ENCODE measurements around the gene FXYD4. TPM values are rescaled to one million over a fixed set of nuclear protein-coding genes. Genes with fewer than 3 reads are reported as not detected.
A peak's percentile ranks its signal among the peaks of the same experiment; 100 is the strongest.

Gene FXYD4
- total RNA-seq, 1 experiment from 2014 or later: not detected

DNA sequence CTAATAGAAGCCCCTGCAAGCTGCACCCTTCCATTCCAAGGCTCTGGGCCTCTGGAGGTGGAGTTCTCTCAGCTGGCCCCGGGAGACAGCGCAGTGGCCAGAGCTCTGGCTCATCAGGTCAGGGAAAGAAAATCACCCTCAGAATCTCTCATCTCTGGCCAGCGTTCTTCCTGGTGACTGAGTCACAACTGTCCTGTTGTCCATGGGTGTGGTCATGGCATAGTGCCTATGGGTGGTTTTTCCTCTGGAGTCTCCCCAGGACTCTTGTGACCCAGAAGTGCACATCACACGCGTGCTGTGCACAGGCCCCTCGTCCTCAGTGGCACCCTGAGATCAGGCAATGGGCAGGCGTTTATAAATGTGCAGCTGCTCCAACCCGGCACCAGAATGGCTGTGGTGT is 27.4 kb upstream of the FXYD4 start:
- ChIA-PET POLR2A (no interaction called here), CTCF (interaction anchor here (0.9 to 4.2 kb wide), 2 partner anchors 51 to 59 kb away, joined by 3 to 32 read pairs; no protein-coding TSS in a partner anchor)
- DNase-seq (ENCODE audit: unreplicated experiment): peak; percentile 28
- intact Hi-C loops (cut with micrococcal nuclease): no loop called here
- Mint-ChIP-seq H3K4me3 (ENCODE audit: unreplicated experiment) (no peak overlapping the region), H3K27ac (ENCODE audit: low read depth, unreplicated experiment) (peak overlapping the region; percentile 7), H3K36me3 (ENCODE audit: insufficient read depth, unreplicated experiment) (no peaks in the 10 kb centered on the region), H3K4me1 (ENCODE audit: insufficient read depth, unreplicated experiment) (peaks cover 26% of the 10 kb centered on the region), H3K27me3 (ENCODE audit: insufficient read depth, unreplicated experiment) (no peaks in the 10 kb centered on the region), H3K9me3 (ENCODE audit: unreplicated experiment) (no peaks in the 10 kb centered on the region)
- BruUV-seq (replicated peaks): no TSS peak
- no peak for TF ChIP-seq CTCF (IDR thresholded peaks at IDR 0.05; ENCODE audit: unreplicated experiment)

GRCh38 chr10:43347997-43348396 is 23.4 kb upstream of the FXYD4 start:
- intact Hi-C loops (cut with micrococcal nuclease): loop anchor here (1.0 to 2.0 kb wide), 4 partner anchors 55 to 481 kb away; partner anchors contain the start of gene CSGALNACT2
- BruUV-seq (replicated peaks): no TSS peak
- no peak for TF ChIP-seq CTCF (IDR thresholded peaks at IDR 0.05; ENCODE audit: unreplicated experiment)
- no peak for DNase-seq (ENCODE audit: unreplicated experiment)
- ChIA-PET CTCF (interaction anchor here (0.5 to 7.2 kb wide), 29 partner anchors 8 to 480 kb away, joined by 3 to 117 read pairs (median 4); no protein-coding TSS in a partner anchor), POLR2A (interaction anchor here (0.9 to 1.7 kb wide), 3 partner anchors 55 to 56 kb away, joined by 3 to 5 read pairs (median 4); no protein-coding TSS in a partner anchor)
- Mint-ChIP-seq H3K9me3 (ENCODE audit: unreplicated experiment) (no peaks in the 10 kb centered on the region), H3K4me3 (ENCODE audit: unreplicated experiment) (no peak overlapping the region), H3K27ac (ENCODE audit: low read depth, unreplicated experiment) (no peak overlapping the region), H3K36me3 (ENCODE audit: insufficient read depth, unreplicated experiment) (no peaks in the 10 kb centered on the region), H3K27me3 (ENCODE audit: insufficient read depth, unreplicated experiment) (no peaks in the 10 kb centered on the region), H3K4me1 (ENCODE audit: insufficient read depth, unreplicated experiment) (peaks cover 9% of the 10 kb centered on the region)

GRCh38 chr10:43348511-43349312 is 22.7 kb upstream of the FXYD4 start:
- Mint-ChIP-seq H3K9me3 (ENCODE audit: unreplicated experiment) (no peaks in the 10 kb centered on the region), H3K27ac (ENCODE audit: low read depth, unreplicated experiment) (no peak overlapping the region), H3K27me3 (ENCODE audit: insufficient read depth, unreplicated experiment) (no peaks in the 10 kb centered on the region), H3K4me3 (ENCODE audit: unreplicated experiment) (no peak overlapping the region), H3K36me3 (ENCODE audit: insufficient read depth, unreplicated experiment) (no peaks in the 10 kb centered on the region), H3K4me1 (ENCODE audit: insufficient read depth, unreplicated experiment) (peaks cover 9% of the 10 kb centered on the region)
- POLR2A ChIA-PET: interaction anchor here (1.1 to 1.7 kb wide), 2 partner anchors 55 to 57 kb away, joined by 4 to 5 read pairs; no protein-coding TSS in a partner anchor
- intact Hi-C loops (cut with micrococcal nuclease): loop anchor here (1.0 to 2.0 kb wide), 4 partner anchors 55 to 482 kb away; partner anchors contain the start of gene CSGALNACT2
- DNase-seq (ENCODE audit: unreplicated experiment): peak; percentile 82
- CTCF ChIA-PET: interaction anchor here (0.6 to 7.2 kb wide), 39 partner anchors 8 to 481 kb away, joined by 3 to 117 read pairs (median 3); no protein-coding TSS in a partner anchor
- BruUV-seq (replicated peaks): no TSS peak
- TF ChIP-seq CTCF (IDR thresholded peaks at IDR 0.05; ENCODE audit: unreplicated experiment): peak; percentile 92

GRCh38 chr10:43350156-43350555 is 21.3 kb upstream of the FXYD4 start:
- Mint-ChIP-seq H3K4me1 (ENCODE audit: insufficient read depth, unreplicated experiment) (peaks cover 5% of the 10 kb centered on the region), H3K9me3 (ENCODE audit: unreplicated experiment) (no peaks in the 10 kb centered on the region), H3K27me3 (ENCODE audit: insufficient read depth, unreplicated experiment) (no peaks in the 10 kb centered on the region), H3K36me3 (ENCODE audit: insufficient read depth, unreplicated experiment) (no peaks in the 10 kb centered on the region), H3K27ac (ENCODE audit: low read depth, unreplicated experiment) (no peak overlapping the region), H3K4me3 (ENCODE audit: unreplicated experiment) (no peak overlapping the region)
- ChIA-PET CTCF (interaction anchor here (0.5 to 7.2 kb wide), 3 partner anchors 19 to 58 kb away, joined by 3 to 117 read pairs (median 4); no protein-coding TSS in a partner anchor), POLR2A (no interaction called here)
- BruUV-seq (replicated peaks): no TSS peak
- no peak for DNase-seq (ENCODE audit: unreplicated experiment)
- intact Hi-C loops (cut with micrococcal nuclease): no loop called here
- TF ChIP-seq CTCF (IDR thresholded peaks at IDR 0.05; ENCODE audit: unreplicated experiment): no peak

Measured in MCF 10A (cell line).